Bronchial epithelial cell (primary cell): ENCODE data around the gene LAMTOR3. TPM values are rescaled to one million over a fixed set of nuclear protein-coding genes. Genes with fewer than 3 reads are reported as not detected.

Experiments used
- DNase-seq: peaks from one replicate; pipeline ENCODE4 v3.0.0-alpha.2; 2010; ENCODE audit warnings: low read depth
- FAIRE-seq: peaks from 2 replicates; lab custom pipeline; 2011; peaks lifted over from hg19 to GRCh38; lab: Jason Lieb, UNC
- H3K27me3 ChIP-seq: 2 replicates; pipeline ENCODE4 v1.5.1; 2011; ENCODE audit warnings: low read length; ENCODE audit not compliant: control insufficient read depth, insufficient read depth
- H3K36me3 ChIP-seq: 2 replicates; pipeline ENCODE4 v1.5.1; 2011; ENCODE audit warnings: low read length; ENCODE audit not compliant: control insufficient read depth, insufficient read depth
- H3K4me3 ChIP-seq: 2 replicates; pipeline ENCODE4 v1.5.1; 2011; ENCODE audit warnings: mild to moderate bottlenecking, low read depth, low read length, control low read depth
- total RNA-seq: library from RNA; depleted of rRNA; stranded (reverse); fragments of >200 nt; gene quantifications from 2 replicates; pipeline ENCODE4 v1.2.1, GENCODE V29; 2014
- TF ChIP-seq, protein P1 (sequence below): IDR thresholded peaks from 2 replicates; pipeline ENCODE4 v1.5.1; 2011; ENCODE audit warnings: mild to moderate bottlenecking, moderate library complexity, low read length, control low read depth, inconsistent platforms; ENCODE audit not compliant: insufficient read depth, severe bottlenecking

The LAMTOR3 gene, protein sequence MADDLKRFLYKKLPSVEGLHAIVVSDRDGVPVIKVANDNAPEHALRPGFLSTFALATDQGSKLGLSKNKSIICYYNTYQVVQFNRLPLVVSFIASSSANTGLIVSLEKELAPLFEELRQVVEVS
- total RNA-seq: 45.4 and 64.2 TPM in 2 replicates

DNA sequence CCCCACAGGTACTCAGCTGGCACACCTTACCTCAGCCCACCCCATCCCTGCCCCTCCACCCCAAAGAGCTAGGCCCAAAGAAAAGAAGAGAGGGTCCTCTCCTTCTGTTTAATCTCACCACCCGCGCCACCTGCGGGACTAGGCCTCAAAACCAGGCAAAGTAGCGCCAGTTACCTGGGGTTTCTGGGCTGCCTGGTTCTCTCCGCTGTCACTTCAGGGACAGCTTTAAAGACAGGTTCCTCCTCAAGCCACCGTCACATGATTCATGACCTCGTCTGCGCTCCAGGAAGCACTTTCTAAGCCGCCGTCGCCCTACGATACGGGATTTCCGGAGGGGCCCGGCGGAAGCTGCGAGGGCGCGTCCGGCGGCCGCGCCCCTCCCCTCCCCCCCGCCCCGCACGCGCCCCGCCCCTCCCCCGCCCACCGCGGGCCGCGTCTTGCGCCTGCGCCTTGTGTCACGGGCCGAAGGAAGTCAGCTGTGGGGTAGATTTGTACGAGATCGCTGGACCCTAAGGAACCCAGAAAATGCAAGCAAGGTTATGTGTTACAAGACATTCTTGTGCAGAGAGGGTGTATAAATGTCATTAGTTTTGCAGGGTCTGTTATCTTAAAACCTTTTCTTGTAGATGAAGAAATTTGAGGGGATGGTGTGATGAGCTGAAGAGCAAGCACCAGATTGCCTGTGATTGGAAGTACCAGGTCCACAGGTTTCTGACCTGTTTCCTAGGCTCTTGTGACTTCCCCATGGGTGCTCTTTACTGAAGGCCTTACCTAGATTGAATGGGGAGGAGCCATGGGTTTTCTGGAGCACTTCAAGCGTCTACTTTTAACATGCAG is at the start of gene LAMTOR3:
TSS of gene LAMTOR3 (minus strand) at position 267 of the 837 bp plus-strand sequence. CDS start 464 bp downstream, outside the sequence.
- H3K27me3 ChIP-seq: no peaks in the 10 kb centered on the region
- FAIRE-seq: no peak
- peak; percentile 85 for DNase-seq
- peak within 1 kb of the TSS; percentile 92 for H3K4me3 ChIP-seq
- TF ChIP-seq, protein P1, sequence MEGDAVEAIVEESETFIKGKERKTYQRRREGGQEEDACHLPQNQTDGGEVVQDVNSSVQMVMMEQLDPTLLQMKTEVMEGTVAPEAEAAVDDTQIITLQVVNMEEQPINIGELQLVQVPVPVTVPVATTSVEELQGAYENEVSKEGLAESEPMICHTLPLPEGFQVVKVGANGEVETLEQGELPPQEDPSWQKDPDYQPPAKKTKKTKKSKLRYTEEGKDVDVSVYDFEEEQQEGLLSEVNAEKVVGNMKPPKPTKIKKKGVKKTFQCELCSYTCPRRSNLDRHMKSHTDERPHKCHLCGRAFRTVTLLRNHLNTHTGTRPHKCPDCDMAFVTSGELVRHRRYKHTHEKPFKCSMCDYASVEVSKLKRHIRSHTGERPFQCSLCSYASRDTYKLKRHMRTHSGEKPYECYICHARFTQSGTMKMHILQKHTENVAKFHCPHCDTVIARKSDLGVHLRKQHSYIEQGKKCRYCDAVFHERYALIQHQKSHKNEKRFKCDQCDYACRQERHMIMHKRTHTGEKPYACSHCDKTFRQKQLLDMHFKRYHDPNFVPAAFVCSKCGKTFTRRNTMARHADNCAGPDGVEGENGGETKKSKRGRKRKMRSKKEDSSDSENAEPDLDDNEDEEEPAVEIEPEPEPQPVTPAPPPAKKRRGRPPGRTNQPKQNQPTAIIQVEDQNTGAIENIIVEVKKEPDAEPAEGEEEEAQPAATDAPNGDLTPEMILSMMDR: no peak
- H3K36me3 ChIP-seq: no peaks in the 10 kb centered on the region

DNA sequence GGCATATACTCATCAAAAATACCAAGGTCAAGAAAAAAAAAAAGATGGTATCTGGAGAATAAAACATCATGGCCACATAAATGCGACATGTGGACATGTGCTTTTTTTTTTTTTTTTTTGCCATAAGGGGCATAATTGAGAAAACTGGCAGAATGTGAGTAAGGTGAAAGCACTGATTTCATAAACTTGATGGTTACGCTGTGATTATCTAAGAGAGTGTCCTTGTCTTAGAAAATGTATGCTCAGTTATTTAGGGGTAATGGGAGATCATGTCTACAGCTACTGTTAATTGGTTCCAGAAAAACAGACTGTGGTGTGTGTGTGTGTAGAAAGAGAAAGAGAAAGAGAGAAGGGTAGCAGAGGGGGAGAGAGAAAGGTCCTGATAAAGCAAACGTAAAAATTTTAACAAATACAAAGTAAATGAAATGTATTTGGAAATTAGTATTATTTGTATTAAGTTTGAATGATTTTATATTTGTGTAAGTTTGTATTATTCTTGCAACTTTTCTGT is 44.1 kb upstream of the LAMTOR3 start:
- no peaks in the 10 kb centered on the region for H3K36me3 ChIP-seq
- no peak for DNase-seq
- FAIRE-seq: no peak
- no peak overlapping the region for H3K4me3 ChIP-seq
- TF ChIP-seq, protein P1: no peak
- no peaks in the 10 kb centered on the region for H3K27me3 ChIP-seq

DNA sequence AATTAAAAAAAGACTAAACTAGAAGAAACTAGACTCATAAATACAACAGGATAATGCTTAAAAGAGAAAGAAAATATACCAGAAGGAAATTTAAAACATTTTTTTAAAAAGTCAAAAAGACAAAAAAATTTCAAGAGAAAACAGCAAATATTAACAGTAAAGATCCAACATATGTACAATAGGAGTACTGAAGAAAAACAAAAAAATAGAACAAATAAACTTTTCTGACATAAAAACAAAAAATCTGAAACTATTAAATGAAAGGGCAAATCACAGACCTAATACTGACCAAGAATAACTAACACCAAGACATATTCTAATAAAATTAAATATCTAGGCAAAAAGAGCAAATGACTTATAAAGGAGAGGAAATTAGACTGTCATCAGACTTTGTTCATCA is 40.7 kb upstream of the LAMTOR3 start:
- FAIRE-seq (no peak), DNase-seq (no peak)
- TF ChIP-seq, protein P1: no peak
- no peak overlapping the region for H3K4me3 ChIP-seq
- peaks cover 2% of the 10 kb centered on the region for H3K36me3 ChIP-seq
- no peaks in the 10 kb centered on the region for H3K27me3 ChIP-seq

DNA sequence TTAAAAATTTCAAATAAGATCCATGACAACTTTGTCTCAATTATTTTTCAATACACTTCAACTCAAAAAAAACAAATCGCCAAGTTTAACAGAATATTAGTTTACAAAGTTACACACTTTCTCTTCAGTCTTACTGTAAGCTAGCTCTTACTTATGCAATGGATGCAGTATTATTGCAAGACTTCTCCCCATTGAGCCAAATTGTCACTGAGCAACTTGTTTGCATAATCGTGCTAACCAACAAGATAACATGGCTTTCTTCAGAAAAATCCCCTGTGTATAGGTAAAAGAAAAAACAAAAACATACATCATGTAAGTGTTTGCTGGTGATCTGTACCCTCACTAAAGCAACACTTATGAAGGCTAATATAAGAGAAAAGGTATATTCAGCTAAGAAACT is 33.3 kb upstream of the LAMTOR3 start:
- FAIRE-seq (no peak), DNase-seq (no peak)
- TF ChIP-seq, protein P1: no peak
- no peak overlapping the region for H3K4me3 ChIP-seq
- peaks cover 5% of the 10 kb centered on the region for H3K36me3 ChIP-seq
- no peaks in the 10 kb centered on the region for H3K27me3 ChIP-seq

DNA sequence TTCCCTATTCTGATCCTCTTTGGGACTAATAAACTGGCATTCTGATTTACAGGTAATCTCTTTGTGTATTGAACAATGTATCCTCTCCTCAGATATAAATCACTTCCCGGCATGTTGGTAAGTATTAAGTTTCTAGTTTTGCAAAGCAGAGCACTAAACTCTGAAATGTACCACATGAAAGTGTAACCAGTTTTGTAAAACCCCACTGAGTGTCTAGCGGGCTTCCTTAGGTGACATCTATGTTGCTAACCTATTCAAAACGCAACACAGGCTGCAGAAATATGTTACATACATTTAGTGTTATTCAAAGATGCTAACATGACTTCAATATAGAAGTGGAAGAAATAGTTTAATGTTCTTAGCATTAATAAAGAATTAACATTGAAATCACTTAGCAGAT is 26.9 kb upstream of the LAMTOR3 start:
- H3K36me3 ChIP-seq: peaks cover 8% of the 10 kb centered on the region
- TF ChIP-seq, protein P1: no peak
- no peak for DNase-seq

More for the DNA sequence above, 26.9 kb upstream of the LAMTOR3 start:
- Histone ChIP-seq H3K27me3 (no peaks in the 10 kb centered on the region), H3K4me3 (no peak overlapping the region)
- FAIRE-seq: no peak
